Neuron (in vitro differentiated cells): Measurements from ENCODE around the gene CDADC1.
"Not testable (repeated sequence)": the region's sequence is repeated elsewhere in the genome, so short reads cannot be mapped to it uniquely, and the experiment has no call there.

Experiments
- H2AFZ ChIP-seq: one replicate; pipeline ENCODE4 v1.6.1; 2013; ENCODE audit warnings: low read depth, mild to moderate bottlenecking, inconsistent platforms, low read length, moderate library complexity
- H3K27me3 ChIP-seq: one replicate; pipeline ENCODE4 v1.6.1; 2013; ENCODE audit warnings: low read length; ENCODE audit not compliant: insufficient read depth
- H3K36me3 ChIP-seq: one replicate; pipeline ENCODE4 v1.6.1; 2013; ENCODE audit warnings: low read length; ENCODE audit not compliant: insufficient read depth
- H3K4me1 ChIP-seq: one replicate; pipeline ENCODE4 v1.6.1; 2013; ENCODE audit warnings: low read length; ENCODE audit not compliant: insufficient read depth
- H3K4me3 ChIP-seq: 2 replicates; pipeline ENCODE4 v1.5.1; 2013; ENCODE audit warnings: mild to moderate bottlenecking, low read length, moderate library complexity
- H3K9me3 ChIP-seq: one replicate; pipeline ENCODE4 v1.6.1; 2013; ENCODE audit warnings: low read length

CDADC1 gene

GRCh38 chr13:49319551-49319950 is 71.8 kb downstream of the CDADC1 start:
- Histone ChIP-seq H3K4me1 (no peaks in the 10 kb centered on the region), H3K27me3 (no peaks in the 10 kb centered on the region), H3K36me3 (no peaks in the 10 kb centered on the region), H2AFZ (no peak overlapping the region), H3K9me3 (no peaks in the 10 kb centered on the region), H3K4me3 (no peak overlapping the region)

GRCh38 chr13:49319951-49320350 is 72.2 kb downstream of the CDADC1 start:
- H3K9me3 ChIP-seq = no peaks in the 10 kb centered on the region
- H2AFZ ChIP-seq = no peak overlapping the region
- H3K4me3 ChIP-seq = no peak overlapping the region
- H3K36me3 ChIP-seq = no peaks in the 10 kb centered on the region
- no peaks in the 10 kb centered on the region for H3K4me1 ChIP-seq
- H3K27me3 ChIP-seq = no peaks in the 10 kb centered on the region

GRCh38 chr13:49320975-49321374 is 73.2 kb downstream of the CDADC1 start:
- no peak overlapping the region for H2AFZ ChIP-seq
- H3K4me3 ChIP-seq = no peak overlapping the region
- no peaks in the 10 kb centered on the region for H3K4me1 ChIP-seq
- H3K9me3 ChIP-seq = no peaks in the 10 kb centered on the region
- H3K27me3 ChIP-seq = no peaks in the 10 kb centered on the region
- no peaks in the 10 kb centered on the region for H3K36me3 ChIP-seq

GRCh38 chr13:49322702-49323101 is 75.0 kb downstream of the CDADC1 start:
- Histone ChIP-seq H3K9me3 (no peaks in the 10 kb centered on the region), H3K4me1 (no peaks in the 10 kb centered on the region), H3K36me3 (no peaks in the 10 kb centered on the region)

GRCh38 chr13:49323344-49323743 is 75.6 kb downstream of the CDADC1 start:
- Histone ChIP-seq H2AFZ (no peak overlapping the region), H3K36me3 (no peaks in the 10 kb centered on the region), H3K27me3 (no peaks in the 10 kb centered on the region), H3K4me1 (no peaks in the 10 kb centered on the region), H3K9me3 (no peaks in the 10 kb centered on the region), H3K4me3 (no peak overlapping the region)

More at GRCh38 chr13:49322702-49323101, 75.0 kb downstream of the CDADC1 start:
- Histone ChIP-seq H2AFZ (no peak overlapping the region), H3K4me3 (no peak overlapping the region), H3K27me3 (no peaks in the 10 kb centered on the region)

- no peaks in the 10 kb centered on the region for H3K27me3 ChIP-seq
Observed at GRCh38 chr13:49326222-49326917, 78.6 kb downstream of the CDADC1 start.

GRCh38 chr13:49327145-49327544 is 79.4 kb downstream of the CDADC1 start:
- H2AFZ ChIP-seq, H3K27me3 ChIP-seq, H3K4me3 ChIP-seq, H3K36me3 ChIP-seq, H3K4me1 ChIP-seq, H3K9me3 ChIP-seq: not testable (repeated sequence)

More at GRCh38 chr13:49326222-49326917, 78.6 kb downstream of the CDADC1 start:
- no peak overlapping the region for H3K4me3 ChIP-seq
- H2AFZ ChIP-seq = no peak overlapping the region
- no peaks in the 10 kb centered on the region for H3K9me3 ChIP-seq
- no peaks in the 10 kb centered on the region for H3K4me1 ChIP-seq
- no peaks in the 10 kb centered on the region for H3K36me3 ChIP-seq

GRCh38 chr13:49329831-49330545 is 82.3 kb downstream of the CDADC1 start:
- Histone ChIP-seq H2AFZ (no peak overlapping the region), H3K9me3 (no peaks in the 10 kb centered on the region), H3K27me3 (no peaks in the 10 kb centered on the region), H3K36me3 (no peaks in the 10 kb centered on the region), H3K4me1 (no peaks in the 10 kb centered on the region), H3K4me3 (no peak overlapping the region)

GRCh38 chr13:49330546-49330864 is 82.8 kb downstream of the CDADC1 start:
- Histone ChIP-seq H3K4me1 (no peaks in the 10 kb centered on the region), H3K27me3 (no peaks in the 10 kb centered on the region)

GRCh38 chr13:49336655-49337054 is 88.9 kb downstream of the CDADC1 start:
- no peaks in the 10 kb centered on the region for H3K9me3 ChIP-seq
- H3K36me3 ChIP-seq = no peaks in the 10 kb centered on the region
- H3K4me1 ChIP-seq = no peaks in the 10 kb centered on the region
- no peaks in the 10 kb centered on the region for H3K27me3 ChIP-seq
- no peak overlapping the region for H3K4me3 ChIP-seq
- H2AFZ ChIP-seq = no peak overlapping the region

More at GRCh38 chr13:49330546-49330864, 82.8 kb downstream of the CDADC1 start:
- no peak overlapping the region for H2AFZ ChIP-seq
- H3K9me3 ChIP-seq = no peaks in the 10 kb centered on the region
- no peaks in the 10 kb centered on the region for H3K36me3 ChIP-seq
- no peak overlapping the region for H3K4me3 ChIP-seq

GRCh38 chr13:49340161-49340560 is 92.4 kb downstream of the CDADC1 start:
- H3K27me3 ChIP-seq = no peaks in the 10 kb centered on the region
- no peak overlapping the region for H3K4me3 ChIP-seq
- H2AFZ ChIP-seq = no peak overlapping the region
- no peaks in the 10 kb centered on the region for H3K4me1 ChIP-seq
- H3K36me3 ChIP-seq = no peaks in the 10 kb centered on the region
- H3K9me3 ChIP-seq = no peaks in the 10 kb centered on the region

GRCh38 chr13:49341517-49341916 is 93.8 kb downstream of the CDADC1 start:
- Histone ChIP-seq H3K36me3 (no peaks in the 10 kb centered on the region), H3K4me3 (no peak overlapping the region), H3K9me3 (no peaks in the 10 kb centered on the region), H3K27me3 (no peaks in the 10 kb centered on the region), H3K4me1 (no peaks in the 10 kb centered on the region), H2AFZ (no peak overlapping the region)

- Histone ChIP-seq H2AFZ (no peak overlapping the region), H3K4me1 (no peaks in the 10 kb centered on the region), H3K9me3 (no peaks in the 10 kb centered on the region), H3K27me3 (no peaks in the 10 kb centered on the region), H3K36me3 (no peaks in the 10 kb centered on the region), H3K4me3 (no peak overlapping the region)
Observed at GRCh38 chr13:49341941-49342340, 94.2 kb downstream of the CDADC1 start.
